ENCODE results near the gene EEF1AKMT4.

EEF1AKMT4 gene

GRCh38 chr3:184305577-184305976, 56.1 kb downstream of the EEF1AKMT4 start:
- Histone ChIP-seq H3K27ac (ENCODE audit: low read length) (no peak overlapping the region), H3K9ac (ENCODE audit: low read depth, low read length) (no peak overlapping the region), H4K20me1 (ENCODE audit: insufficient read depth, low read length) (peaks cover 31% of the 10 kb centered on the region; the same call in 1 of the 2 replicates), H3K4me2 (ENCODE audit: insufficient read depth, low read length) (no peak overlapping the region), H3K4me1 (ENCODE audit: insufficient read depth, low read length) (peaks cover 16% of the 10 kb centered on the region), H2AFZ (ENCODE audit: low read depth, low read length) (no peak overlapping the region), H3K27me3 (ENCODE audit: insufficient read depth, low read length, poor library complexity) (no peaks in the 10 kb centered on the region), H3K36me3 (ENCODE audit: insufficient read depth, low read length) (peaks cover 84% of the 10 kb centered on the region), H3K4me3 (ENCODE audit: low read depth in 1 of 2, low read length in 2 of 2) (no peak overlapping the region), H3K79me2 (ENCODE audit: insufficient read depth, low read length) (peaks cover 35% of the 10 kb centered on the region), H3K9me3 (ENCODE audit: insufficient read depth, low read length, severe bottlenecking) (no peaks in the 10 kb centered on the region)
- DNase-seq: no peak
- TF ChIP-seq CTCF (IDR thresholded peaks at IDR 0.05; ENCODE audit: borderline replicate concordance, extremely low read depth, low read length, poor library complexity, severe bottlenecking) (peak; percentile 47), EZH2 (IDR thresholded peaks at IDR 0.05; ENCODE audit: borderline replicate concordance, low read depth, low read length, severe bottlenecking) (no peak)
- peak; percentile 69 for ATAC-seq (ENCODE audit: insufficient read depth, low read depth)

GRCh38 chr3:184306341-184306972, 57.0 kb downstream of the EEF1AKMT4 start:
- peaks cover 76% of the 10 kb centered on the region for H3K36me3 ChIP-seq (ENCODE audit: insufficient read depth, low read length)
- DNase-seq: no peak
- TF ChIP-seq EZH2 (IDR thresholded peaks at IDR 0.05; ENCODE audit: borderline replicate concordance, low read depth, low read length, severe bottlenecking) (no peak), CTCF (IDR thresholded peaks at IDR 0.05; ENCODE audit: borderline replicate concordance, extremely low read depth, low read length, poor library complexity, severe bottlenecking) (no peak)
- H3K4me3 ChIP-seq (ENCODE audit: low read depth in 1 of 2, low read length in 2 of 2): no peak overlapping the region
- ATAC-seq (ENCODE audit: insufficient read depth, low read depth): no peak
- peaks cover 30% of the 10 kb centered on the region; the same call in 1 of the 2 replicates for H4K20me1 ChIP-seq (ENCODE audit: insufficient read depth, low read length)
- H3K27ac ChIP-seq (ENCODE audit: low read length): no peak overlapping the region
- H3K4me1 ChIP-seq (ENCODE audit: insufficient read depth, low read length): peaks cover 8% of the 10 kb centered on the region; the same call in 1 of the 2 replicates
- H3K4me2 ChIP-seq (ENCODE audit: insufficient read depth, low read length): no peak overlapping the region
- H3K27me3 ChIP-seq (ENCODE audit: insufficient read depth, low read length, poor library complexity): no peaks in the 10 kb centered on the region
- H3K9ac ChIP-seq (ENCODE audit: low read depth, low read length): no peak overlapping the region
- H3K9me3 ChIP-seq (ENCODE audit: insufficient read depth, low read length, severe bottlenecking): no peaks in the 10 kb centered on the region
- peaks cover 28% of the 10 kb centered on the region for H3K79me2 ChIP-seq (ENCODE audit: insufficient read depth, low read length)
- H2AFZ ChIP-seq (ENCODE audit: low read depth, low read length): no peak overlapping the region

DNA sequence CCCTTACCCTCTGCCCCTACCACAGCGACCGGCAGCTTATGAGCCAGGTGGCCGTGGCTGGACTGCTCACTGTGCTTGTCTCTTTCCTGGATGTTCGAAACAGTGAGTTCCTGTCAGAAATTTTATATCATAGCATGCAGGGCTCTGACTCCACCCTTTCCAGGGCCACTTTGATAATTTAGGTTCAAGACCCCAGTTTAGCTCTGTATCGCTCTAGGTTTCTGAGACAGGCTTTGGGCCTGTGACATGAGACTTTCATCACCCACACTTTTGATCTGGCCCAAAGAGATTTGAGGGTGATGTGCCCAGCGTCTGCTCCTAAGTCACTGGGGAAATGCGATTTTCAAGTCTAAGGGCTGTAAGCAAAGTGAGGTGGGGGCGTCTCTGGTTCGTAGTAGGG, 58.4 kb downstream of the EEF1AKMT4 start:
- Histone ChIP-seq H3K79me2 (ENCODE audit: insufficient read depth, low read length) (peaks cover 16% of the 10 kb centered on the region; the same call in 1 of the 2 replicates), H3K4me1 (ENCODE audit: insufficient read depth, low read length) (no peaks in the 10 kb centered on the region), H3K9me3 (ENCODE audit: insufficient read depth, low read length, severe bottlenecking) (no peaks in the 10 kb centered on the region), H3K36me3 (ENCODE audit: insufficient read depth, low read length) (peaks cover 62% of the 10 kb centered on the region), H3K9ac (ENCODE audit: low read depth, low read length) (no peak overlapping the region), H3K4me3 (ENCODE audit: low read depth in 1 of 2, low read length in 2 of 2) (no peak overlapping the region), H2AFZ (ENCODE audit: low read depth, low read length) (no peak overlapping the region), H4K20me1 (ENCODE audit: insufficient read depth, low read length) (peaks cover 20% of the 10 kb centered on the region; the same call in 1 of the 2 replicates), H3K27ac (ENCODE audit: low read length) (no peak overlapping the region), H3K27me3 (ENCODE audit: insufficient read depth, low read length, poor library complexity) (no peaks in the 10 kb centered on the region), H3K4me2 (ENCODE audit: insufficient read depth, low read length) (no peak overlapping the region)
- no peak for ATAC-seq (ENCODE audit: insufficient read depth, low read depth)
- TF ChIP-seq CTCF (IDR thresholded peaks at IDR 0.05; ENCODE audit: borderline replicate concordance, extremely low read depth, low read length, poor library complexity, severe bottlenecking) (no peak), EZH2 (IDR thresholded peaks at IDR 0.05; ENCODE audit: borderline replicate concordance, low read depth, low read length, severe bottlenecking) (no peak)
- DNase-seq: no peak
